ENCODE data around the gene EFHD2.

EFHD2 gene

GRCh38 chr1:15472587-15472986 lies 62.9 kb downstream of the EFHD2 start:
- Histone ChIP-seq H3K9ac (no peak overlapping the region), H3K36me3 (ENCODE audit: control insufficient read depth, insufficient read depth, low read length) (no peaks in the 10 kb centered on the region), H3K79me2 (no peaks in the 10 kb centered on the region), H3K9me3 (ENCODE audit: control insufficient read depth, low read length) (no peaks in the 10 kb centered on the region), H2AFZ (no peak overlapping the region), H3K27me3 (ENCODE audit: control insufficient read depth, insufficient read depth, low read length) (no peaks in the 10 kb centered on the region), H3K27ac (no peak overlapping the region), H3K4me1 (no peaks in the 10 kb centered on the region), H3K4me3 (ENCODE audit: low read depth, low read length) (no peak overlapping the region), H3K4me2 (ENCODE audit: low read length) (no peak overlapping the region)
- TF ChIP-seq, protein P1, sequence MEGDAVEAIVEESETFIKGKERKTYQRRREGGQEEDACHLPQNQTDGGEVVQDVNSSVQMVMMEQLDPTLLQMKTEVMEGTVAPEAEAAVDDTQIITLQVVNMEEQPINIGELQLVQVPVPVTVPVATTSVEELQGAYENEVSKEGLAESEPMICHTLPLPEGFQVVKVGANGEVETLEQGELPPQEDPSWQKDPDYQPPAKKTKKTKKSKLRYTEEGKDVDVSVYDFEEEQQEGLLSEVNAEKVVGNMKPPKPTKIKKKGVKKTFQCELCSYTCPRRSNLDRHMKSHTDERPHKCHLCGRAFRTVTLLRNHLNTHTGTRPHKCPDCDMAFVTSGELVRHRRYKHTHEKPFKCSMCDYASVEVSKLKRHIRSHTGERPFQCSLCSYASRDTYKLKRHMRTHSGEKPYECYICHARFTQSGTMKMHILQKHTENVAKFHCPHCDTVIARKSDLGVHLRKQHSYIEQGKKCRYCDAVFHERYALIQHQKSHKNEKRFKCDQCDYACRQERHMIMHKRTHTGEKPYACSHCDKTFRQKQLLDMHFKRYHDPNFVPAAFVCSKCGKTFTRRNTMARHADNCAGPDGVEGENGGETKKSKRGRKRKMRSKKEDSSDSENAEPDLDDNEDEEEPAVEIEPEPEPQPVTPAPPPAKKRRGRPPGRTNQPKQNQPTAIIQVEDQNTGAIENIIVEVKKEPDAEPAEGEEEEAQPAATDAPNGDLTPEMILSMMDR (IDR thresholded peaks at IDR 0.05), result no peak

- H3K9me3 ChIP-seq (ENCODE audit: control insufficient read depth, low read length), result no peaks in the 10 kb centered on the region
- no peak within 1 kb of the TSS for H3K4me2 ChIP-seq (ENCODE audit: low read length)
- H2AFZ ChIP-seq, result no peak within 1 kb of the TSS
- H3K27ac ChIP-seq, result no peak within 1 kb of the TSS
- no peak within 1 kb of the TSS for H3K9ac ChIP-seq
- no peak within 1 kb of the TSS for H3K4me3 ChIP-seq (ENCODE audit: low read depth, low read length)
- H3K36me3 ChIP-seq (ENCODE audit: control insufficient read depth, insufficient read depth, low read length), result no peaks in the 10 kb centered on the region
- H3K4me1 ChIP-seq, result no peaks in the 10 kb centered on the region
- TF ChIP-seq, protein P1 (IDR thresholded peaks at IDR 0.05), result no peak
- no peaks in the 10 kb centered on the region for H3K27me3 ChIP-seq (ENCODE audit: control insufficient read depth, insufficient read depth, low read length)
- no peaks in the 10 kb centered on the region for H3K79me2 ChIP-seq
These were observed 66.1 kb downstream of the EFHD2 start, which contains the start of gene CELA2B for GRCh38 chr1:15475752-15476314. CELA2B (plus strand) TSS chr1:15476104; CDS start chr1:15476126, 22 bp downstream.

DNA sequence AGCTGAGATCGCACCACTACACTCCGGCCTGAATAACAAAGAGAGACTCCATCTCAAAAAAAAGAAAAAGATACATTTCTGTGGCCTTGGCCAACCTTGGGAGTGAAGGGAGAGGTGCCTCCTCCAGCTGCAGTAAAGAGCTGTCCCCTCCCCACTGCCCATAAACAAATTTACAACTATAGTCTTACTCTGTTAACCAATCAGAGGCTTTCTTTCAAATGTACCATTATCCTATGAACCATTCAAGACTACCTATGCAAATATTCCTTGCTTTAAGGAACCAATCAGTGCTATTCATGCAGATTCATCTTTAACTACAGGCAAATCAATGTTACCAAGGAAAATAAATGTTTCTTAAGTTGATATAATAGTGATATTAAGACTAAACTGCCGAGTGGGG lies 67.2 kb downstream of the EFHD2 start:
- H3K27ac ChIP-seq, result no peak overlapping the region
- H3K4me2 ChIP-seq (ENCODE audit: low read length), result no peak overlapping the region
- TF ChIP-seq, protein P1 (IDR thresholded peaks at IDR 0.05), result no peak
- no peaks in the 10 kb centered on the region for H3K36me3 ChIP-seq (ENCODE audit: control insufficient read depth, insufficient read depth, low read length)
- H3K4me1 ChIP-seq, result no peaks in the 10 kb centered on the region
- H3K9ac ChIP-seq, result no peak overlapping the region
- no peak overlapping the region for H2AFZ ChIP-seq
- H3K9me3 ChIP-seq (ENCODE audit: control insufficient read depth, low read length), result no peaks in the 10 kb centered on the region
- no peaks in the 10 kb centered on the region for H3K27me3 ChIP-seq (ENCODE audit: control insufficient read depth, insufficient read depth, low read length)
- no peak overlapping the region for H3K4me3 ChIP-seq (ENCODE audit: low read depth, low read length)
- H3K79me2 ChIP-seq, result no peaks in the 10 kb centered on the region

DNA sequence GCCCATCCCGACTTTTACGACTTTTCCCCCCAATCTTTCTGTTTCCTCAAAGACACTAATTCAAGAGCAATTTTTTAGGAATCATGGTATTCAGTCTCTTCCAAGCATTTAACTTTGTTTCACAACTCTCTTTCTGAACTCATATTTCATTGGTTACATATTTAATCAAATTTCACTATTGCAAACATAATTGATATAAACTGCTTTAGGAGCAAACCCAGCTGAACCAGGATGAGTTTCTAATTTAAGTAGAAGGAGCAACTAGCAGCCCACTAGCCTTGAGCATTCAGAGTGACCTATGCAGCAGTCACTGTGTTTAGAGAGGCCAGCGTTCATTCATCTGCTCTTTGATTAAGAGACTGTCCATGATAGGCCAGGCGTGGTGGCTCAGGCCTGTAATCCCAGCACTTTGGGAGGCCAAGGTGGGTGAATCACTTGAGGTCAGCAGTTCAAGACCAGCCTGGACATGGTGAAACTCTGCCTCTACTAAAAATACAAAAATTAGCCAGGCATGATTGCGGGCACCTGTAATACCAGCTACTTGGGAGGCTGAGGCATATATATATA lies 68.0 kb downstream of the EFHD2 start:
- TF ChIP-seq, protein P1 (IDR thresholded peaks at IDR 0.05), result no peak
- Histone ChIP-seq H3K4me3 (ENCODE audit: low read depth, low read length) (no peak overlapping the region), H3K9me3 (ENCODE audit: control insufficient read depth, low read length) (no peaks in the 10 kb centered on the region), H3K27ac (no peak overlapping the region), H3K4me2 (ENCODE audit: low read length) (no peak overlapping the region), H3K27me3 (ENCODE audit: control insufficient read depth, insufficient read depth, low read length) (no peaks in the 10 kb centered on the region), H3K36me3 (ENCODE audit: control insufficient read depth, insufficient read depth, low read length) (no peaks in the 10 kb centered on the region), H3K9ac (no peak overlapping the region), H3K79me2 (no peaks in the 10 kb centered on the region), H2AFZ (no peak overlapping the region), H3K4me1 (no peaks in the 10 kb centered on the region)

Measured in parathyroid adenoma (tissue), 2 donors.